Measurements from ENCODE around the gene XPO4. TPM values are rescaled to one million over a fixed set of nuclear protein-coding genes. Genes with fewer than 3 reads are reported as not detected.
"Not testable (repeated sequence)": the region's sequence is repeated elsewhere in the genome, so short reads cannot be mapped to it uniquely, and the experiment has no call there.

Gene XPO4
- total RNA-seq, 1 donor from 2014 or later: 11.5 TPM

DNA sequence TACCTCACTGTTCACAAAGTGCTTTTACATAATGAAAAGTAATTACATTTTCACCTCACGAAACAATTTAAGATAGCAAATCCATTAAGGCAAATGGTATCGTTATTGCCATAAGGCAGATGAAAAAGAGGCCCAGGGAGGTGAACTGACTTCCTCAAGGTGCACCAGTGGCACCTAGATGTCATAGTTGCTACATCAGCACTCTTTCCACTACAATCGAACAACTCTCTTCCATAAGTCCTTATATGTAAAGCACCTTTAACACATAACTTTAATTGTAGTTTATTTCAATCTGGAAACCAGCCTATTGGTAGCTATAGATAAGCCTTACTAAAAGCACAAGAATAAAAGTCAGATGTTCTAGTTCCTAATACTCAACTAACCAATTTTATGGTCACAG lies 35.1 kb downstream of the XPO4 start:
- Mint-ChIP-seq H3K9me3 (ENCODE audit: low read depth) (no peaks in the 10 kb centered on the region), H3K4me1 (ENCODE audit: low read depth) (peaks cover 45% of the 10 kb centered on the region), H3K36me3 (ENCODE audit: low read depth) (no peaks in the 10 kb centered on the region), H3K27me3 (ENCODE audit: low read depth) (no peaks in the 10 kb centered on the region), H3K27ac (ENCODE audit: unreplicated experiment) (no peak overlapping the region), H3K4me3 (ENCODE audit: unreplicated experiment) (no peak overlapping the region)
- no peak for DNase-seq (ENCODE audit: low spot score)
- TF ChIP-seq CTCF (IDR thresholded peaks at IDR 0.05): no peak

- H3K4me1 Mint-ChIP-seq (ENCODE audit: low read depth): peaks cover 25% of the 10 kb centered on the region
- H3K27me3 Mint-ChIP-seq (ENCODE audit: low read depth); H3K36me3 Mint-ChIP-seq (ENCODE audit: low read depth); DNase-seq (ENCODE audit: low spot score); H3K27ac Mint-ChIP-seq (ENCODE audit: unreplicated experiment); H3K9me3 Mint-ChIP-seq (ENCODE audit: low read depth); H3K4me3 Mint-ChIP-seq (ENCODE audit: unreplicated experiment): not testable (repeated sequence)
These were observed 40.9 kb downstream of the XPO4 start for GRCh38 chr13:20861666-20862065.

- DNase-seq (ENCODE audit: low spot score): no peak
- Mint-ChIP-seq H3K27ac (ENCODE audit: unreplicated experiment) (no peak overlapping the region), H3K4me1 (ENCODE audit: low read depth) (peaks cover 17% of the 10 kb centered on the region), H3K27me3 (ENCODE audit: low read depth) (no peaks in the 10 kb centered on the region), H3K4me3 (ENCODE audit: unreplicated experiment) (no peak overlapping the region), H3K9me3 (ENCODE audit: low read depth) (no peaks in the 10 kb centered on the region), H3K36me3 (ENCODE audit: low read depth) (no peaks in the 10 kb centered on the region)
- no peak for TF ChIP-seq CTCF (IDR thresholded peaks at IDR 0.05)
These were observed 41.7 kb downstream of the XPO4 start for GRCh38 chr13:20860844-20861243.

DNA sequence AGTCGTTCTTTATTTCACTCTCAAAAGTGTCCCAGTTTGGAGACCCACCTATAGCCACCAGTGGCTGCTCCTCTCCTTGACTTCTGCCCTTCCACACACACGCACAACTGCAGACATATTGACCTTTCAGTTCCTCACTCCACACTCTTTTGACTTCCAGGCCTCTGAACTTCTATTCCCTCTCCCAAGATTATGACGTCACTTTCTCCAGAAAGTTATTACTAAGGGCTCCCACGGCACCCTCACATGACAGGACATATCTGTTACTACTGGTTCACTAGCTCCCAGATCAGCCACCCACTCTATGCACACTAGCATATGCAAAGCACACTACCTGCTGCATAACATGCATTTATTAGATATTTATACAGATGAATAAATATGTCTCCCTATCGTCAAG lies 45.9 kb downstream of the XPO4 start:
- peaks cover 1% of the 10 kb centered on the region for H3K36me3 Mint-ChIP-seq (ENCODE audit: low read depth)
- peaks cover 7% of the 10 kb centered on the region for H3K4me1 Mint-ChIP-seq (ENCODE audit: low read depth)
- no peak overlapping the region for H3K4me3 Mint-ChIP-seq (ENCODE audit: unreplicated experiment)
- no peaks in the 10 kb centered on the region for H3K9me3 Mint-ChIP-seq (ENCODE audit: low read depth)
- H3K27ac Mint-ChIP-seq (ENCODE audit: unreplicated experiment): no peak overlapping the region
- no peak for DNase-seq (ENCODE audit: low spot score)
- H3K27me3 Mint-ChIP-seq (ENCODE audit: low read depth): no peaks in the 10 kb centered on the region
- no peak for TF ChIP-seq CTCF (IDR thresholded peaks at IDR 0.05)

DNA sequence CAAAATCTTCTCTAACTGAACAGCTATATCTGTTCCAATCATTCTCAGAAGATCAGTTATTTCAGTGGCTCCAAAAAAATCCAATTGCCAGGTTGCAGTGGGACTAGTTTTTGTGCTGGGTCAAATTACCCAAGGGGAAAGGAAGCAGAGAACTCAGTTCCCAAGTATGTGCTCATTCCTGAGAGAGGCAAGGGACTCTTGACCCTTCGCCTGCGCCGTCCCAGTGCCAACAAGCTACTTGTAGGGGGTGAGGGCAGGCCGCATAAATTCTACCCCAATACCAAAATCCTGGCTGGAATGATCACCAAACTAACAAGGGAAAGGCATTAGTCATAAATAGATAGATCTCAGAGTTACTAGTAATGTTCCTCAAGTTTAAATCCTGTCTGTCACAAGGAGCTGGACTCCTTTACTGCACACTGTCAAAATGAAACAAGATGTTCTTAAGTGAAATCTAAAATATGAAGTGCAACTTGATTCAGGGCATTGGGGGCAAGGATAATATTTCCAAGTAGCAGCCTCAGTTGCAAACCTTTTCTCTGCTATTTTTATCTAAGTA lies 50.6 kb downstream of the XPO4 start:
- H3K36me3 Mint-ChIP-seq (ENCODE audit: low read depth): peaks cover 1% of the 10 kb centered on the region
- H3K4me1 Mint-ChIP-seq (ENCODE audit: low read depth): peaks cover 21% of the 10 kb centered on the region
- H3K27me3 Mint-ChIP-seq (ENCODE audit: low read depth): no peaks in the 10 kb centered on the region
- no peak for TF ChIP-seq CTCF (IDR thresholded peaks at IDR 0.05)
- no peak for DNase-seq (ENCODE audit: low spot score)
- H3K9me3 Mint-ChIP-seq (ENCODE audit: low read depth): no peaks in the 10 kb centered on the region
- H3K4me3 Mint-ChIP-seq (ENCODE audit: unreplicated experiment): no peak overlapping the region
- peak overlapping the region; percentile 61 for H3K27ac Mint-ChIP-seq (ENCODE audit: unreplicated experiment)

DNA sequence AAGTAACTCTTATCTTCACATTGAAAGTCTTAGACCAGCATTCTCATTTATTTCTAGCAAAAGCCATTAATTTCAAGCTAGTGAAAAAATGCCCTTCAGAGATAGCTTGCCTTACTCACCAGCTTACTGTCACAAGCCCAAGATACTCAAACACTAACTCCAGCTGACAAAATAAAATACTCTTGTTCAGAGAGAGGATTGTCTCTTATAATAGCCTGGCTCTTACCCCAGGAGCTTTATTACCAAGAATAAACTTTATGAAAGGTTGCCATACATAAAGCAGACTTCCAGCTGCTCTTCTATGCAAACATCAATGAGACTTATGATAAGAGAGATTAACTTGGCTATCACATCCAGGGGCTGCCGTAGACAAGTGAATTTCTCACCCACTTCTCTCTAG lies 53.6 kb downstream of the XPO4 start:
- peak overlapping the region; percentile 8 for H3K27ac Mint-ChIP-seq (ENCODE audit: unreplicated experiment)
- no peak for TF ChIP-seq CTCF (IDR thresholded peaks at IDR 0.05)
- H3K36me3 Mint-ChIP-seq (ENCODE audit: low read depth): no peaks in the 10 kb centered on the region
- H3K27me3 Mint-ChIP-seq (ENCODE audit: low read depth): no peaks in the 10 kb centered on the region
- no peaks in the 10 kb centered on the region for H3K9me3 Mint-ChIP-seq (ENCODE audit: low read depth)
- no peak for DNase-seq (ENCODE audit: low spot score)
- no peak overlapping the region for H3K4me3 Mint-ChIP-seq (ENCODE audit: unreplicated experiment)
- H3K4me1 Mint-ChIP-seq (ENCODE audit: low read depth): peaks cover 22% of the 10 kb centered on the region

All from chondrocyte (in vitro differentiated cells).